ENCODE data around the gene OR4N2.
"Not testable (repeated sequence)": the region's sequence is repeated elsewhere in the genome, so short reads cannot be mapped to it uniquely, and the experiment has no call there.

Gene OR4N2

DNA sequence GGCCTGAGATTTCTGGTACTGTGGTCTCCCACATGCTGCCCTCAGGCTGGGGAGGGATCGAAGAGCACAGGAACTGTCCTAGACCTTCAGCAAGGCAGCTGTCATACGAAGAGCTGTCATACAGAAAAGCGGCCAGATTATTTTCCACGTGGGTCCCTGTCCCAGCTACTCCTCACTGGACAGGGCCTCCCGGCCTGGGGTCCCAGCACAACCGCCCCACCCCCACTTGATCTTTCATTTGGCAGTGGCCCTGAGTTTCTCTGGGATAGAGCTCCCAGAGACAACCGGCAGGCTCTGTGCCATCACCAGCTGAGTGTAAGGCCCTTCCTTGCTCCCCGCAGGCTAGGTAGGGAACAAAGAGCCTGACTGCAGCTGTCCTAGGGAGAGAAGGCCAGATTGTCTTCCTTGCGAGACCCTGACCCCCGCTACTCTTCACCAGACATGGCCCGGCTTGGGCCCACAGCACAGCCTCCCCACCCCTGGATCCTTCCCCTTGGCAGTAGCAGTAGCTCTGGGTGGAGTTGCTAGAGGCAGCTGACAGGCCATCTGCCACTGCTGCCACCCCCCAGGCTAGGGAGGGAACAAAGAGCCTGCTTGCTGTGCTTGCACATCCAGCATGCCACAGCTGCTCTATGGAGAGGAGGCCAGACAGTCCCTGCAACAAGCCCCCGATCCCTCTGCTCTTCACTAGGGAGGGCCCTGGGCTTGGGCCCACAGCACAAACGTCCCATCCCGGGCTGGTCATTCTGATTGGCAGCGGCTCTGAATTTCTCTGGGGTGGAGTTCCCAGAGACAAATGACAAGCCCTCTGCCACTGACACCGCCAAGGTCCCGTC lies 3.1 kb upstream of the OR4N2 start:
- Histone ChIP-seq H3K79me2 (ENCODE audit: control insufficient read depth, insufficient read depth, low read length, poor library complexity) (no peaks in the 10 kb centered on the region), H3K27ac (ENCODE audit: low read depth, low read length) (no peak overlapping the region), H2BK5ac (ENCODE audit: low read depth, low read length, poor library complexity) (no peak overlapping the region), H2AK5ac (ENCODE audit: low read length) (no peak overlapping the region), H3K4ac (ENCODE audit: low read depth, low read length) (no peak overlapping the region), H3K9me3 (ENCODE audit: insufficient read depth, low read depth, low read length) (peaks cover 24% of the 10 kb centered on the region), H3K4me2 (ENCODE audit: low read length) (no peak overlapping the region), H3K36me3 (ENCODE audit: control insufficient read depth in 1 of 2, insufficient read depth in 2 of 2, low read length in 2 of 2) (no peaks in the 10 kb centered on the region), H2AFZ (ENCODE audit: insufficient read depth, low read length, poor library complexity) (no peak overlapping the region), H3K14ac (ENCODE audit: low read length) (no peak overlapping the region), H2BK120ac (ENCODE audit: insufficient read depth, low read length, poor library complexity) (no peak overlapping the region), H3K4me1 (ENCODE audit: control insufficient read depth in 1 of 2, insufficient read depth in 2 of 2, low read length in 2 of 2) (no peaks in the 10 kb centered on the region), H4K8ac (ENCODE audit: low read depth, low read length) (no peak overlapping the region), H4K12ac (ENCODE audit: low read depth, low read length) (no peak overlapping the region), H2BK12ac (ENCODE audit: low read length) (no peak overlapping the region), H4K91ac (ENCODE audit: low read depth, low read length) (no peak overlapping the region), H3K23ac (ENCODE audit: low read length) (no peak overlapping the region), H3K18ac (ENCODE audit: low read length) (no peak overlapping the region), H3K9ac (ENCODE audit: low read length) (no peak overlapping the region), H3K79me1 (ENCODE audit: low read length) (no peaks in the 10 kb centered on the region), H3K4me3 (ENCODE audit: low read depth, low read length) (no peak overlapping the region), H3K27me3 (ENCODE audit: insufficient read depth, low read length) (no peaks in the 10 kb centered on the region)
- peak; percentile 43 to 57 for DNase-seq
- WGBS (ENCODE audit: extremely low coverage, insufficient coverage, insufficient read length), result no CpG with 5 or more reads among the region's 17 CpGs

DNA sequence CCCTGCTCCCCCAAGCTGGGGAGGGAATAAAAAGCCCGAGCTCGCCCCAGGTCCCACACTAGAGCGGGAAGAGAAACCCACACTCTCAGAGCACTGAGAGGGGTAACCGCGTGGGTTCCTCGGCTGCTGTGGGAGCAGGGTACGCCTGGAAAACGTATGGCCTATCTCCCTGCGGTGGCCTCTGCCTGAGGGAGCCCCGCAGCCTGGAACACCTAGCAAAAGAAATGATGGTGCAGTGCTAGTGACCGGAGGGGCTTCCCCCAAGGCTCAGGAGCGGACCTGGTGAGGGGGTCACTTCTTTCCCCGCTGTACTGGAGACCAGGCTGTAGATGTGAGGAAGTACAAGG lies 2.5 kb upstream of the OR4N2 start:
- Histone ChIP-seq H2AFZ (ENCODE audit: insufficient read depth, low read length, poor library complexity) (no peak overlapping the region), H2AK5ac (ENCODE audit: low read length) (no peak overlapping the region), H2BK12ac (ENCODE audit: low read length) (no peak overlapping the region), H3K4me2 (ENCODE audit: low read length) (no peak overlapping the region), H4K8ac (ENCODE audit: low read depth, low read length) (no peak overlapping the region), H3K9ac (ENCODE audit: low read length) (no peak overlapping the region), H3K18ac (ENCODE audit: low read length) (no peak overlapping the region), H2BK5ac (ENCODE audit: low read depth, low read length, poor library complexity) (no peak overlapping the region), H3K23ac (ENCODE audit: low read length) (no peak overlapping the region), H3K36me3 (ENCODE audit: control insufficient read depth in 1 of 2, insufficient read depth in 2 of 2, low read length in 2 of 2) (no peaks in the 10 kb centered on the region), H3K27me3 (ENCODE audit: insufficient read depth, low read length) (no peaks in the 10 kb centered on the region), H3K9me3 (ENCODE audit: insufficient read depth, low read depth, low read length) (peaks cover 24% of the 10 kb centered on the region), H3K27ac (ENCODE audit: low read depth, low read length) (no peak overlapping the region), H3K14ac (ENCODE audit: low read length) (no peak overlapping the region), H2BK120ac (ENCODE audit: insufficient read depth, low read length, poor library complexity) (no peak overlapping the region), H4K12ac (ENCODE audit: low read depth, low read length) (no peak overlapping the region), H3K4me3 (ENCODE audit: low read depth, low read length) (no peak overlapping the region), H3K4ac (ENCODE audit: low read depth, low read length) (no peak overlapping the region), H3K79me2 (ENCODE audit: control insufficient read depth, insufficient read depth, low read length, poor library complexity) (no peaks in the 10 kb centered on the region), H3K4me1 (ENCODE audit: control insufficient read depth in 1 of 2, insufficient read depth in 2 of 2, low read length in 2 of 2) (no peaks in the 10 kb centered on the region), H4K91ac (ENCODE audit: low read depth, low read length) (no peak overlapping the region), H3K79me1 (ENCODE audit: low read length) (no peaks in the 10 kb centered on the region)
- no peak for DNase-seq
- no CpG with 5 or more reads among the region's 13 CpGs for WGBS (ENCODE audit: extremely low coverage, insufficient coverage, insufficient read length)

DNA sequence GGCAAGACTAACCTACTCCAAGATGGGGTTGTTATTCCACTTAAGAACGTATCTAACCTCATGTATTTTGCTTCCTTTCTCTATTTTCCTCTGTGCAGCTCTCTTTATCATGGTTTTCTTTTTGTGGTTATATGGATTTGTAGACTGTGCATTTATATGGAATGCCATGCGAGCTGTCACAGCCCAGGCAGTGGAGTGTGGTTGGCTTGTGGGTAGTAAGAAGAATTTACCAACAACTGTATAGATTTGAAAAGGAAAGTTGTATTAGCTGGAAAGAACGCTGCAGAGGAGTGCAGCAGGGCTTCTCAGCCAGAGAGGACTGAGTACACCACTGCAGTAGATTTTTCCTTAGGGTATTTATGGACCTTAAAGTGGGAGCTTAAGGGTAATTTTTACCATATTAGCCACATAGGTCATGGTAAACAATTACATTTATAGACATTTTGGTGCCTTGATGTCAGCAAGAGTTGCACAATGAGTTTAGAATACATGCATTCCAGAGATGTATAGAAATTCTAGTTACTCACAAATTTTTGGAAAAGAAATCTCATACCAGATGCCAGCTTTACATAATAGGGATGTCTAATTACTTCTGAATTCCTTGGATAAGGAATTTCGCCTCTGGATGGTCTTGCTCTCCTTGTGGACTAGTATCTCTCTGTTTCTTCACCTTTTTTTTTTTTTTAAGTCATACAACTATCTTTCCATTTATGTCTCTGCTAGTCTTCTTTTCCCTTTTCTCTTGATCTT lies 9.8 kb downstream of the OR4N2 start:
- not testable (repeated sequence) for H3K79me2 ChIP-seq (ENCODE audit: control insufficient read depth, insufficient read depth, low read length, poor library complexity); H2BK5ac ChIP-seq (ENCODE audit: low read depth, low read length, poor library complexity); H4K8ac ChIP-seq (ENCODE audit: low read depth, low read length); H3K4ac ChIP-seq (ENCODE audit: low read depth, low read length); H3K18ac ChIP-seq (ENCODE audit: low read length); H3K4me2 ChIP-seq (ENCODE audit: low read length); H3K79me1 ChIP-seq (ENCODE audit: low read length); H3K36me3 ChIP-seq (ENCODE audit: control insufficient read depth in 1 of 2, insufficient read depth in 2 of 2, low read length in 2 of 2); H3K9ac ChIP-seq (ENCODE audit: low read length); H4K12ac ChIP-seq (ENCODE audit: low read depth, low read length); H2AK5ac ChIP-seq (ENCODE audit: low read length); H2AFZ ChIP-seq (ENCODE audit: insufficient read depth, low read length, poor library complexity); H4K91ac ChIP-seq (ENCODE audit: low read depth, low read length); H3K14ac ChIP-seq (ENCODE audit: low read length); H3K23ac ChIP-seq (ENCODE audit: low read length); H3K27me3 ChIP-seq (ENCODE audit: insufficient read depth, low read length); H2BK12ac ChIP-seq (ENCODE audit: low read length); H3K9me3 ChIP-seq (ENCODE audit: insufficient read depth, low read depth, low read length); H3K4me1 ChIP-seq (ENCODE audit: control insufficient read depth in 1 of 2, insufficient read depth in 2 of 2, low read length in 2 of 2); H2BK120ac ChIP-seq (ENCODE audit: insufficient read depth, low read length, poor library complexity); H3K4me3 ChIP-seq (ENCODE audit: low read depth, low read length); H3K27ac ChIP-seq (ENCODE audit: low read depth, low read length)
- no CpG with 5 or more reads among the region's 4 CpGs for WGBS (ENCODE audit: extremely low coverage, insufficient coverage, insufficient read length)
- DNase-seq, result peak; percentile 45 to 89

DNA sequence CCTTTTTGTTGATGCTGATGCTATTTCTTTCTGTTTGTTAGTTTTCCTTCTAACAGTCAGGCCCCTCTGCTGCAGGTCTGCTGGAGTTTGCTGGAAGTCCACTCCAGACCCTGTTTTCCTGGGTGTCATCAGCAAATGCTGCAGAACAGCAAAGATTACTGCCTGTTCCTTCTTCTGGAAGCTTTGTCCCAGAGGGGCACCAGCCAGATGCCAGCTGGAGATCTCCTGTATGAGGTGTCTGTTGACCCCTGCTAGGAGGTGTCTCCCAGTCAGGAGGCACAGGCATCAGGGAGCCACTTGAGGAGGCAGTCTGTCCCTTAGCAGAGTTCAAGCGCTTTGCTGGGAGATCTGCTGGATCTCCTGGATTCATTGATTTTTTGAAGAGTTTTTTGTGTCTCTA lies 16.3 kb downstream of the OR4N2 start:
- not testable (repeated sequence) for H4K8ac ChIP-seq (ENCODE audit: low read depth, low read length); H2BK12ac ChIP-seq (ENCODE audit: low read length); H3K27me3 ChIP-seq (ENCODE audit: insufficient read depth, low read length); H3K79me1 ChIP-seq (ENCODE audit: low read length); H3K79me2 ChIP-seq (ENCODE audit: control insufficient read depth, insufficient read depth, low read length, poor library complexity); H3K36me3 ChIP-seq (ENCODE audit: control insufficient read depth in 1 of 2, insufficient read depth in 2 of 2, low read length in 2 of 2); H3K23ac ChIP-seq (ENCODE audit: low read length); H2BK5ac ChIP-seq (ENCODE audit: low read depth, low read length, poor library complexity); H4K12ac ChIP-seq (ENCODE audit: low read depth, low read length); H3K9me3 ChIP-seq (ENCODE audit: insufficient read depth, low read depth, low read length); H3K4me1 ChIP-seq (ENCODE audit: control insufficient read depth in 1 of 2, insufficient read depth in 2 of 2, low read length in 2 of 2); H3K4me2 ChIP-seq (ENCODE audit: low read length); H2AFZ ChIP-seq (ENCODE audit: insufficient read depth, low read length, poor library complexity); H2BK120ac ChIP-seq (ENCODE audit: insufficient read depth, low read length, poor library complexity); H3K14ac ChIP-seq (ENCODE audit: low read length); DNase-seq; H3K18ac ChIP-seq (ENCODE audit: low read length); H3K4me3 ChIP-seq (ENCODE audit: low read depth, low read length); H2AK5ac ChIP-seq (ENCODE audit: low read length); H3K4ac ChIP-seq (ENCODE audit: low read depth, low read length); H4K91ac ChIP-seq (ENCODE audit: low read depth, low read length); H3K27ac ChIP-seq (ENCODE audit: low read depth, low read length); H3K9ac ChIP-seq (ENCODE audit: low read length)
- WGBS (ENCODE audit: extremely low coverage, insufficient coverage, insufficient read length), result no CpG with 5 or more reads among the region's 1 CpG
